GM23338 (cell line): Measurements from ENCODE around the gene SND1.

ENCODE experiments used
- EZH2 ChIP-seq: fragments of 200-600 bp; sonication (generic); IDR thresholded peaks from one replicate; pipeline ENCODE4 v1.8.0; 2017; ENCODE audit warnings: antibody characterized with exemption, mild to moderate bottlenecking, low read depth; ENCODE audit not compliant: unreplicated experiment
- JUNB ChIP-seq: IDR thresholded peaks from one replicate; pipeline ENCODE4 v1.6.1; 2016; ENCODE audit warnings: antibody characterized with exemption; ENCODE audit not compliant: unreplicated experiment
- POLR2AphosphoS5 ChIP-seq: IDR thresholded peaks from 2 replicates; pipeline ENCODE4 v1.6.1; 2016; ENCODE audit warnings: antibody characterized with exemption, low read depth
- TF ChIP-seq, protein P1 (sequence below), 2 experiments: fragments of 200-600 bp in 1 of 2; sonication (generic) in 1 of 2; conservative IDR thresholded peaks; 2 replicates each; pipeline versions ENCODE4 v1.5.1 to v1.6.1; 2016 to 2017; ENCODE audit warnings: antibody characterized with exemption in 2 of 2, low read depth in 2 of 2, mild to moderate bottlenecking in 2 of 2, moderate library complexity in 1 of 2
- TF ChIP-seq, protein P2 (sequence below): IDR thresholded peaks from one replicate; pipeline ENCODE4 v1.6.1; 2018; ENCODE audit warnings: antibody characterized with exemption; ENCODE audit not compliant: unreplicated experiment

DNA sequence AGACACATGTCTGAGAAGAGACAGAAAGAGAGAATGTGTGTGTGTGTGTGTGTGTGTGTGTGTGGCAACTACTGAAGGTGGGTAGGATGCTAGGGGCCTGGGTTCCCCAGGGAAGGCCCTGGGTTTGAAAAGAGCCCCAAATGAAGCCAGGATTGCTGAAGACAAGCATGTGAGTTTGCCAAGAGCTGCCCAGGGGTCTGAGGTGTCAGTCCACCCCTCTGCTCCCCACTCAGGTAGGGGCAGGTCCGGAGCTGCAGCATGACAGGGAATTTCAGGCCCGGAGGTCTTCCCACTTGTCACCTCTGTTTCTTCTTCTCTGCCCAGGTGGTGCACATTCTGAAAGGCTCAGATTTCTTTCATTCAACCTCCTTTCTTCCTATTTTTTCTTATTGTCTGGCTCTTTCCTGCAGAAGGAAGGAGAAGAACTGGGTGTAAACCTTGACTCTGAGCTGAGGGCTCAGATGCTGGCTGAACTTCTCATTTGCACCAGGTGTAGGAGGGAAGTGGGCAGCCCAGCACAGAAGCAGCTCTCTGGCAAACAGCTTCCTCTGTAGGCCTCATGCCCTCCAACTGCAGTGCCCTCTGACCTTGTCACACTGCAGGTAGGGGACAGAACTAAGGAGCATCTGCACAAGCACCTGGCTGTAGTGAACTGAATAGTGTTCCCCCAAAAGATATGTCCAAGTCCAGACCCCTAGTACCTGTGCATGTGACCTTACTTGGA, 458.8 kb downstream of the SND1 start:
- TF ChIP-seq, protein P1, sequence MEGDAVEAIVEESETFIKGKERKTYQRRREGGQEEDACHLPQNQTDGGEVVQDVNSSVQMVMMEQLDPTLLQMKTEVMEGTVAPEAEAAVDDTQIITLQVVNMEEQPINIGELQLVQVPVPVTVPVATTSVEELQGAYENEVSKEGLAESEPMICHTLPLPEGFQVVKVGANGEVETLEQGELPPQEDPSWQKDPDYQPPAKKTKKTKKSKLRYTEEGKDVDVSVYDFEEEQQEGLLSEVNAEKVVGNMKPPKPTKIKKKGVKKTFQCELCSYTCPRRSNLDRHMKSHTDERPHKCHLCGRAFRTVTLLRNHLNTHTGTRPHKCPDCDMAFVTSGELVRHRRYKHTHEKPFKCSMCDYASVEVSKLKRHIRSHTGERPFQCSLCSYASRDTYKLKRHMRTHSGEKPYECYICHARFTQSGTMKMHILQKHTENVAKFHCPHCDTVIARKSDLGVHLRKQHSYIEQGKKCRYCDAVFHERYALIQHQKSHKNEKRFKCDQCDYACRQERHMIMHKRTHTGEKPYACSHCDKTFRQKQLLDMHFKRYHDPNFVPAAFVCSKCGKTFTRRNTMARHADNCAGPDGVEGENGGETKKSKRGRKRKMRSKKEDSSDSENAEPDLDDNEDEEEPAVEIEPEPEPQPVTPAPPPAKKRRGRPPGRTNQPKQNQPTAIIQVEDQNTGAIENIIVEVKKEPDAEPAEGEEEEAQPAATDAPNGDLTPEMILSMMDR (conservative IDR thresholded peaks at IDR 0.05; ENCODE audit: low read depth in 2 of 2), result no peak
- TF ChIP-seq POLR2AphosphoS5 (no peak), JUNB (no peak), EZH2 (no peak)
- TF ChIP-seq, protein P2, sequence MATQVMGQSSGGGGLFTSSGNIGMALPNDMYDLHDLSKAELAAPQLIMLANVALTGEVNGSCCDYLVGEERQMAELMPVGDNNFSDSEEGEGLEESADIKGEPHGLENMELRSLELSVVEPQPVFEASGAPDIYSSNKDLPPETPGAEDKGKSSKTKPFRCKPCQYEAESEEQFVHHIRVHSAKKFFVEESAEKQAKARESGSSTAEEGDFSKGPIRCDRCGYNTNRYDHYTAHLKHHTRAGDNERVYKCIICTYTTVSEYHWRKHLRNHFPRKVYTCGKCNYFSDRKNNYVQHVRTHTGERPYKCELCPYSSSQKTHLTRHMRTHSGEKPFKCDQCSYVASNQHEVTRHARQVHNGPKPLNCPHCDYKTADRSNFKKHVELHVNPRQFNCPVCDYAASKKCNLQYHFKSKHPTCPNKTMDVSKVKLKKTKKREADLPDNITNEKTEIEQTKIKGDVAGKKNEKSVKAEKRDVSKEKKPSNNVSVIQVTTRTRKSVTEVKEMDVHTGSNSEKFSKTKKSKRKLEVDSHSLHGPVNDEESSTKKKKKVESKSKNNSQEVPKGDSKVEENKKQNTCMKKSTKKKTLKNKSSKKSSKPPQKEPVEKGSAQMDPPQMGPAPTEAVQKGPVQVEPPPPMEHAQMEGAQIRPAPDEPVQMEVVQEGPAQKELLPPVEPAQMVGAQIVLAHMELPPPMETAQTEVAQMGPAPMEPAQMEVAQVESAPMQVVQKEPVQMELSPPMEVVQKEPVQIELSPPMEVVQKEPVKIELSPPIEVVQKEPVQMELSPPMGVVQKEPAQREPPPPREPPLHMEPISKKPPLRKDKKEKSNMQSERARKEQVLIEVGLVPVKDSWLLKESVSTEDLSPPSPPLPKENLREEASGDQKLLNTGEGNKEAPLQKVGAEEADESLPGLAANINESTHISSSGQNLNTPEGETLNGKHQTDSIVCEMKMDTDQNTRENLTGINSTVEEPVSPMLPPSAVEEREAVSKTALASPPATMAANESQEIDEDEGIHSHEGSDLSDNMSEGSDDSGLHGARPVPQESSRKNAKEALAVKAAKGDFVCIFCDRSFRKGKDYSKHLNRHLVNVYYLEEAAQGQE, result no peak
